OCI-LY1 (cell line): Measurements from ENCODE around the gene CPEB4.

Experiments
- CTCF ChIP-seq: fragments of 200-600 bp; sonication (generic), shearing (Covaris generic); IDR thresholded peaks from 2 replicates; pipeline ENCODE4 v1.5.1; 2017; ENCODE audit warnings: mild to moderate bottlenecking, antibody characterized with exemption, low read length, moderate library complexity, mixed read lengths
- EZH2 ChIP-seq: fragments of 200-600 bp; sonication (generic), shearing (Covaris generic); IDR thresholded peaks from 2 replicates; pipeline ENCODE4 v1.8.0; 2017; ENCODE audit warnings: borderline replicate concordance, mixed run types, mild to moderate bottlenecking, antibody characterized with exemption, low read length, moderate library complexity, mixed read lengths

- TF ChIP-seq CTCF (no peak), EZH2 (no peak)
These were observed 45.8 kb downstream of the CPEB4 start for GRCh38 chr5:173933901-173934300.
